OCI-LY7 (cell line): ENCODE results near the gene SPATS2L. TPM values are rescaled to one million over a fixed set of nuclear protein-coding genes. Genes with fewer than 3 reads are reported as not detected.

Experiments
- BruUV-seq: library from RNA; stranded (reverse); fragments of 400-500 nt; replicated peaks from 2 replicates; lab custom pipeline; 2021; lab: Mats Ljungman, UMichigan
- CTCF ChIA-PET: fragments of 300-600 bp; sonication (Branson Sonifier 250); formaldehyde crosslinking; loops from one replicate; lab custom pipeline; 2022; ENCODE audit warnings: antibody characterized with exemption; ENCODE audit not compliant: unreplicated experiment; lab: Charles Lee
- POLR2A ChIA-PET: fragments of 300-600 bp; sonication (Branson Sonifier 250); formaldehyde crosslinking; loops from one replicate; lab custom pipeline; 2022; ENCODE audit warnings: antibody characterized with exemption; lab: Charles Lee
- DNase-seq: peaks from one replicate; pipeline ENCODE4 v3.0.0-alpha.2; 2015; ENCODE audit warnings: low spot score
- H2AFZ ChIP-seq: fragments of 200-600 bp; sonication (generic), shearing (Covaris generic); 2 replicates; pipeline ENCODE4 v1.6.1; 2014; ENCODE audit warnings: mild to moderate bottlenecking, antibody characterized with exemption, low read length, moderate library complexity
- H3K27ac ChIP-seq: fragments of 200-600 bp; sonication (generic); 2 replicates; pipeline ENCODE4 v1.5.1; 2014; ENCODE audit warnings: mixed run types, low read depth, mild to moderate bottlenecking, moderate library complexity, low read length, inconsistent platforms; ENCODE audit not compliant: poor library complexity, severe bottlenecking
- H3K36me3 ChIP-seq: fragments of 200-600 bp; sonication (generic); 2 replicates; pipeline ENCODE4 v1.6.1; 2014; ENCODE audit warnings: mild to moderate bottlenecking, antibody characterized with exemption, low read length, moderate library complexity, mixed read lengths; ENCODE audit not compliant: insufficient read depth
- H3K4me1 ChIP-seq: fragments of 200-600 bp; sonication (generic); 2 replicates; pipeline ENCODE4 v1.5.1; 2014; ENCODE audit warnings: mild to moderate bottlenecking, low read length; ENCODE audit not compliant: insufficient read depth, poor library complexity, severe bottlenecking
- H3K4me2 ChIP-seq: fragments of 200-600 bp; sonication (generic); 2 replicates; pipeline ENCODE4 v1.6.1; 2014; ENCODE audit warnings: mild to moderate bottlenecking, low read length
- H3K4me3 ChIP-seq: fragments of 200-600 bp; sonication (generic); 2 replicates; pipeline ENCODE4 v1.5.1; 2014; ENCODE audit warnings: mild to moderate bottlenecking, low read depth, low read length; ENCODE audit not compliant: poor library complexity, severe bottlenecking
- H3K79me2 ChIP-seq: fragments of 200-600 bp; sonication (generic); 2 replicates; pipeline ENCODE4 v1.6.1; 2016; ENCODE audit warnings: low read depth, mild to moderate bottlenecking, low read length, moderate library complexity, mixed read lengths; ENCODE audit not compliant: insufficient read depth
- H3K9me2 ChIP-seq: fragments of 200-600 bp; sonication (generic); 2 replicates; pipeline ENCODE4 v1.6.1; 2016; ENCODE audit warnings: mild to moderate bottlenecking, low read length, mixed read lengths; ENCODE audit not compliant: insufficient read depth
- H3K9me3 ChIP-seq: fragments of 200-600 bp; sonication (generic); 2 replicates; pipeline ENCODE4 v1.6.1; 2014; ENCODE audit warnings: mild to moderate bottlenecking, mixed run types, low read length, mixed read lengths
- H4K20me1 ChIP-seq: fragments of 200-600 bp; sonication (generic); 2 replicates; pipeline ENCODE4 v1.6.1; 2014; ENCODE audit warnings: mild to moderate bottlenecking, antibody characterized with exemption, low read length, moderate library complexity, mixed read lengths; ENCODE audit not compliant: insufficient read depth
- EZH2phosphoT487 ChIP-seq: fragments of 200-600 bp; sonication (generic); IDR thresholded peaks from 2 replicates; pipeline ENCODE4 v1.6.1; 2018; ENCODE audit warnings: low read depth, borderline replicate concordance, mild to moderate bottlenecking, mixed run types, antibody characterized with exemption, low read length, moderate library complexity, mixed read lengths
- intact Hi-C: fragments of 100-400 bp; cut with micrococcal nuclease; formaldehyde crosslinking; loops from one replicate; pipeline ENCODE4 v1.10.0; 2022; ENCODE audit not compliant: unreplicated experiment
- total RNA-seq, 2 experiments: library from RNA; depleted of rRNA in 1 of 2; stranded (reverse); fragments of >200 nt in 1 of 2; shearing (Covaris generic) in 1 of 2; gene quantifications; 2 replicates each; pipeline ENCODE4 v1.2.3, GENCODE V29; 2014 to 2022
- TF ChIP-seq, protein P1 (sequence below): fragments of 200-600 bp; sonication (generic); conservative IDR thresholded peaks from 2 replicates; pipeline ENCODE4 v1.5.1; 2014; ENCODE audit warnings: mild to moderate bottlenecking, antibody characterized with exemption, low read length, moderate library complexity, mixed read lengths

Gene SPATS2L
- total RNA-seq, 2 experiments from 2014 or later = 3.1 to 5.2 TPM

GRCh38 chr2:200469708-200470211 is 163.3 kb downstream of the SPATS2L start:
- POLR2A ChIA-PET = interaction anchor here (0.7 to 1.6 kb wide), 2 partner anchors 14 to 85 kb away, joined by 3 to 4 read pairs; no protein-coding TSS in a partner anchor
- H4K20me1 ChIP-seq = no peaks in the 10 kb centered on the region
- H3K9me2 ChIP-seq = no peaks in the 10 kb centered on the region
- no TSS peak for BruUV-seq
- DNase-seq = no peak
- no peaks in the 10 kb centered on the region for H3K36me3 ChIP-seq
- no peak overlapping the region for H3K4me2 ChIP-seq
- H3K79me2 ChIP-seq = no peaks in the 10 kb centered on the region
- H3K4me1 ChIP-seq = peaks cover 28% of the 10 kb centered on the region
- no peak overlapping the region for H3K27ac ChIP-seq
- H2AFZ ChIP-seq = no peak overlapping the region
- intact Hi-C loops = loop anchor here (5.0 kb wide), 2 partner anchors 87 to 162 kb away; partner anchors contain the start of gene SPATS2L
- CTCF ChIA-PET = interaction anchor here (0.8 to 1.0 kb wide), 2 partner anchors 14 to 22 kb away, joined by 3 read pairs; no protein-coding TSS in a partner anchor
- TF ChIP-seq EZH2phosphoT487 = no peak
- TF ChIP-seq, protein P1, sequence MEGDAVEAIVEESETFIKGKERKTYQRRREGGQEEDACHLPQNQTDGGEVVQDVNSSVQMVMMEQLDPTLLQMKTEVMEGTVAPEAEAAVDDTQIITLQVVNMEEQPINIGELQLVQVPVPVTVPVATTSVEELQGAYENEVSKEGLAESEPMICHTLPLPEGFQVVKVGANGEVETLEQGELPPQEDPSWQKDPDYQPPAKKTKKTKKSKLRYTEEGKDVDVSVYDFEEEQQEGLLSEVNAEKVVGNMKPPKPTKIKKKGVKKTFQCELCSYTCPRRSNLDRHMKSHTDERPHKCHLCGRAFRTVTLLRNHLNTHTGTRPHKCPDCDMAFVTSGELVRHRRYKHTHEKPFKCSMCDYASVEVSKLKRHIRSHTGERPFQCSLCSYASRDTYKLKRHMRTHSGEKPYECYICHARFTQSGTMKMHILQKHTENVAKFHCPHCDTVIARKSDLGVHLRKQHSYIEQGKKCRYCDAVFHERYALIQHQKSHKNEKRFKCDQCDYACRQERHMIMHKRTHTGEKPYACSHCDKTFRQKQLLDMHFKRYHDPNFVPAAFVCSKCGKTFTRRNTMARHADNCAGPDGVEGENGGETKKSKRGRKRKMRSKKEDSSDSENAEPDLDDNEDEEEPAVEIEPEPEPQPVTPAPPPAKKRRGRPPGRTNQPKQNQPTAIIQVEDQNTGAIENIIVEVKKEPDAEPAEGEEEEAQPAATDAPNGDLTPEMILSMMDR = no peak
- H3K9me3 ChIP-seq = no peaks in the 10 kb centered on the region
- H3K4me3 ChIP-seq = no peak overlapping the region

DNA sequence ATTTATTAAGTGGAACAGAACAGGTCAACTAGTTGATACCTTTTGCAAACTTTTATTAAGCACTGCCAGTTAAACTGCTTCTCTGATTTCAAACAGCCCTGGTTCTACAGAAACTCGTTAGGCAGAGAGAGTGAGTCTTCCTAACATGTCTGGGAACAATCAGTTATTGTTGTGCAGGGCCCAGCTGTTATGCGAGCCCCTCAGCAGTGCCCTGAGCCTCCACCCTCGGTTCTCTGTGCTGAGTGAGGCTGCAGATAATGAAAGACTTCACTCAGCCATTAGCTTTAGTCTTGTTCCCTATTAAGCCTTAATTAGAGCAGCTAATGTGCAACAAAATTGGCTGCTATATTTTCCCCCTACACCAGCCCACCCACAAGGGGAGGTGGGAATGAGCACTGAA is 163.7 kb downstream of the SPATS2L start:
- Histone ChIP-seq H2AFZ (no peak overlapping the region), H4K20me1 (no peaks in the 10 kb centered on the region), H3K4me2 (no peak overlapping the region), H3K27ac (no peak overlapping the region), H3K36me3 (no peaks in the 10 kb centered on the region), H3K4me1 (peaks cover 28% of the 10 kb centered on the region), H3K9me2 (no peaks in the 10 kb centered on the region), H3K9me3 (no peaks in the 10 kb centered on the region), H3K79me2 (no peaks in the 10 kb centered on the region), H3K4me3 (no peak overlapping the region)
- POLR2A ChIA-PET = interaction anchor here (0.7 to 1.6 kb wide), 2 partner anchors 13 to 85 kb away, joined by 3 to 4 read pairs; no protein-coding TSS in a partner anchor
- CTCF ChIA-PET = interaction anchor here (0.8 to 1.0 kb wide), 2 partner anchors 13 to 22 kb away, joined by 3 read pairs; no protein-coding TSS in a partner anchor
- no peak for DNase-seq
- TF ChIP-seq, protein P1 = no peak
- TF ChIP-seq EZH2phosphoT487 = no peak
- intact Hi-C loops = no loop called here
- no TSS peak for BruUV-seq
